D721Med (cell line): Measurements from ENCODE around the gene PTK6.

Experiments
- DNase-seq: peaks from one replicate; pipeline ENCODE4 v3.0.0; 2011; ENCODE audit warnings: low spot score; ENCODE audit not compliant: insufficient read length
- FAIRE-seq: peaks from 2 replicates; lab custom pipeline; 2011; peaks lifted over from hg19 to GRCh38; lab: Jason Lieb, UNC
- TF ChIP-seq, protein P1 (sequence below): IDR thresholded peaks from 2 replicates; pipeline ENCODE4 v1.5.1; 2012; ENCODE audit warnings: mild to moderate bottlenecking, control low read depth; ENCODE audit not compliant: insufficient read depth; ENCODE audit errors: missing control alignments

The PTK6 gene

DNA sequence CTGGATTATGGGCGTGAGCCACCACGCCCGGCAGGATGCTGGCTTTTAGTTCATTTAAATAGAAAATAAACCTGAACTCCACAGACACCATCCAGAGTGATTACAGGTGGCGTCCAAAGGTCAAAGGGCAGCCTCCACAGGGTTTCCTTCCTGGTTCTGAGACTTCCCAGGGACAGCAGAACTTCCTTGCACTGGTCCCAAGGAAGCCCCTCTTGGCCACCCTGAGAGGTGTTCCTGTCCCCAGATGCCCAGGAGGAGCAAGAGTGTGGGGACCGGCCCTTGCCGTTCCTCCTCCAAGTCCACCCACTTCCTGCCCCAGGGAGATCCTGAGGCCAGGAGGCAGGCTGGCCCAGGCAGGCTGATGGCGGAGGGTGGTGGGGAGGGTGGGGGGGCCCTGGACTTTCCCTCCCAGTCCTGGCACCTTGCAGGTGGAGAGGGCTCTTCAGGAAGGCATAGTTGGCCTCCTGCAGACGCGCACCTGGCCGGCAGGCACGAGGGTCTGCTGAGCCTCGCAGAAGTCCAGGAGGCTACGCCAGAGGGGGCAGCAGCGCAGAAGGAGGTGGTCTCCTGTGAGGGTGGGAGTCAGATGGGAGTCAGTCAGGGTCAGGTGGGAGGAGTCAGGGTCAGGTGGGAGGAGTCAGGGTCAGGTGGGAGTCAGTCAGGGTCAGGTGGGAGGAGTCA is 21.8 kb upstream of the PTK6 start:
- FAIRE-seq (no peak), DNase-seq (no peak)
- TF ChIP-seq, protein P1, sequence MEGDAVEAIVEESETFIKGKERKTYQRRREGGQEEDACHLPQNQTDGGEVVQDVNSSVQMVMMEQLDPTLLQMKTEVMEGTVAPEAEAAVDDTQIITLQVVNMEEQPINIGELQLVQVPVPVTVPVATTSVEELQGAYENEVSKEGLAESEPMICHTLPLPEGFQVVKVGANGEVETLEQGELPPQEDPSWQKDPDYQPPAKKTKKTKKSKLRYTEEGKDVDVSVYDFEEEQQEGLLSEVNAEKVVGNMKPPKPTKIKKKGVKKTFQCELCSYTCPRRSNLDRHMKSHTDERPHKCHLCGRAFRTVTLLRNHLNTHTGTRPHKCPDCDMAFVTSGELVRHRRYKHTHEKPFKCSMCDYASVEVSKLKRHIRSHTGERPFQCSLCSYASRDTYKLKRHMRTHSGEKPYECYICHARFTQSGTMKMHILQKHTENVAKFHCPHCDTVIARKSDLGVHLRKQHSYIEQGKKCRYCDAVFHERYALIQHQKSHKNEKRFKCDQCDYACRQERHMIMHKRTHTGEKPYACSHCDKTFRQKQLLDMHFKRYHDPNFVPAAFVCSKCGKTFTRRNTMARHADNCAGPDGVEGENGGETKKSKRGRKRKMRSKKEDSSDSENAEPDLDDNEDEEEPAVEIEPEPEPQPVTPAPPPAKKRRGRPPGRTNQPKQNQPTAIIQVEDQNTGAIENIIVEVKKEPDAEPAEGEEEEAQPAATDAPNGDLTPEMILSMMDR, result no peak

DNA sequence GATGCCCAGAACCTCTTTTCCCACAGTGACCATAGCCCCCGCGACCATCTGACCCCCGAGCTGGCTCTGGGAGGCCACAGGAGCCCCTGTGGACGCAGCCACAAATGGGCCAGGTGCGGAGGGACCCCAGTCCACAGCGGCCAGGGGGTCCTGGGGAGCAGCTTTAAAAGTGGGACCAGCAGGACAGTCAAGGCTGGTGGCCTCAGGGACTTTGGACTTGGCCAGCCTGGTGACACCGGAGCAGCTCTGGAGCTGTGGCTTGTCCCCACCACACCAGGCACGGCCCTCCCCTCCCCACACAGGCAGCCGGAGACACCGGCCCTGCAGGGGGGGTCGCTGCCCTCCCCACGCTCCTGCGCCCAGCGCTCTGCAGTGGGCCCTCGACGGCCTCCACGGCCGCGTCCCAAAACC is 20.3 kb upstream of the PTK6 start:
- TF ChIP-seq, protein P1, result no peak
- FAIRE-seq (no peak), DNase-seq (no peak)

DNA sequence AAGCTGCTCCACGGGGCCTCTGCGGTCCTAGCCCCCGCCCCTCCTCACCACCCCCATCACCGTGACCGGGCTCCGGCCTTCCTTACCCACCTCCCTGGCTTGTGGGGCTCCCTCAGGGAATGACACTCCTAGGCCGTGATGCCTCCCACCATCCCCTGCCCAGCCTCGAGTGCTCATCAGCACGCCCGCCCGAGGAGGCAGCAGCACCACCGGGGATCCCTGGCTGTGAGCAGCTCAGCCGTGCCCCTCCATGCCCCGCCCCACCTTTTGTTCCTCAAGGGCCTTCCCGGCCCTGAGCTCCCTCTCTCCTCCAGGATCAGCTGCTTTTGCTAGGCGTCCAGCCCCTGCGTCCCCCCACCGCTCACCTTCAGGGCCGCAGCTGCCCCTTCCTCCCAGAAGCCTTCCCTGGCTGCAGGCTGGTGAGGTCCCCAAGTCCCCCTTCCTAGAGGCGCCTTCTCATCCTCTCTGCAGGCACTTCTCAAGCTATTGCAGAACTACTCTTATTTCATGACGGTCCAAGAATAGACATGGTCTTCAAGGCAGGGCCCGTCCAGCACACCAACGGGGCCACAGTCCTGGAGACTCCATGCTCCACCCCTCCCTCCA is 19.8 kb upstream of the PTK6 start:
- FAIRE-seq (no peak), DNase-seq (no peak)
- TF ChIP-seq, protein P1, result no peak

DNA sequence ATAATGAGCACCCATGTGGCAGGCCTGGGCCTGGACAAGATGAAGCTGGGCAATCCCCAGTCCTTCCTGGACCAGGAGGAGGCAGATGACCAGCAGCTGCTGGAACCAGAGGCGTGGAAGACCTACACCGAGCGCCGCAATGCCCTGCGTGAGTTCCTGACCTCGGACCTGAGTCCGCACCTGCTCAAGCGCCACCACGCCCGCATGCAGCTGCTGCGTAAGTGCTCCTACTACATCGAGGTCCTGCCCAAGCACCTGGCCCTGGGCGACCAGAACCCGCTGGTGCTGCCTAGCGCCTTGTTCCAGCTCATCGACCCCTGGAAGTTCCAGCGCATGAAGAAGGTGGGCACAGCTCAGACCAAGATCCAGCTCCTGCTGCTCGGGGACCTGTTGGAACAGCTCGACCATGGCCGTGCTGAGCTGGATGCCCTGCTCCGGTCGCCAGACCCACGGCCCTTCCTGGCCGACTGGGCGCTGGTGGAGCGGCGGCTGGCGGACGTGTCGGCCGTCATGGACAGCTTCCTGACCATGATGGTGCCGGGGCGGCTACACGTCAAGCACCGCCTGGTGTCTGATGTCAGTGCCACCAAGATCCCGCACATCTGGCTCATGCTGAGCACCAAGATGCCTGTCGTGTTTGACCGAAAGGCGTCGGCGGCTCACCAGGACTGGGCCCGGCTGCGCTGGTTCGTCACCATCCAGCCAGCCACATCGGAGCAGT is 18.6 kb upstream of the PTK6 start:
- FAIRE-seq (no peak), DNase-seq (no peak)
- TF ChIP-seq, protein P1, result no peak

DNA sequence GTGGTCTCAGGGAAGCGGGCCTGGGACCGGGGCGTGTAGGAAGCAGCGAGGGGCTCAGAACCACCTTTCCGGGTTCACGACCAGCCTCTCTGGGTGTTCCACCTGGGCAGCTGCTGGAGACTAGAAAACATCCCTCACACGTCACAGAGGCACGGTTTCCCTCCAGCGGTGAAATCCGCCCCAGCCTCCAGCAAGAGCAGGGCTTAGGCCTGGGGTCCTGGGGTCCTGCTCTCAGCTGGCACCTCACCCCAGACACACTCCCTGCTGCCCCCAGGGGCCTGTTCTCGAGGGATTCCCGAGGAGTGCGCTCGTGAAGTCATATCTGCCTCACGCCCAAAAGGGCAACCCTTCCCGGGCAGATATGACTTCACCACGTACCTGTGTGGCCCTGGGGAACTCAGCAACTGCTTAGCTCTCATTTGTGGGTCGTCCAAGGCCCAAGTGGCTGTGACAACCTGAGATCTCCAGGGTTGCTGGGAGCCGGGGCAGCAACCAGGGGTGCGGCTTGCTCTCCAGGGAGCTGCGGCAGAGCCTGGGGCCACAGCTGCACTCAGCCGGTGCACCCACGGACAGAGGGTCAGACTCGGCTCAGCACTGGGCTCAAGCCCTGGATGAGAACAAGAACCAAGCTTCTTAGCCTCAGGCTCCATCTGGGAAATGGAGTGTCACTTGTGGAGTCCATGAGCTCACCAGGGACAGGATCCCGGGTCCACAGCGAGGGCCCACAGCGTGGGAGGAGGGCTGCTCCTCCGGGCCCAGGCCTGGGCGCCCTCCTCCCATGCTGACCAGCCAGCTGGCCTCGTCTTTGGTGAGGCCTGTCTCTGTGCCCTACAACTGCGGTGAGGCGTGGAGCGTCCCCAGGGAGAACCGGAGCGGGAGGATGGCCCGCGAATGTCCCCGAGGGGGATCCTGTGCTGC is 17.4 kb upstream of the PTK6 start:
- DNase-seq, result no peak
- FAIRE-seq, result no peak
- TF ChIP-seq, protein P1, result no peak

DNA sequence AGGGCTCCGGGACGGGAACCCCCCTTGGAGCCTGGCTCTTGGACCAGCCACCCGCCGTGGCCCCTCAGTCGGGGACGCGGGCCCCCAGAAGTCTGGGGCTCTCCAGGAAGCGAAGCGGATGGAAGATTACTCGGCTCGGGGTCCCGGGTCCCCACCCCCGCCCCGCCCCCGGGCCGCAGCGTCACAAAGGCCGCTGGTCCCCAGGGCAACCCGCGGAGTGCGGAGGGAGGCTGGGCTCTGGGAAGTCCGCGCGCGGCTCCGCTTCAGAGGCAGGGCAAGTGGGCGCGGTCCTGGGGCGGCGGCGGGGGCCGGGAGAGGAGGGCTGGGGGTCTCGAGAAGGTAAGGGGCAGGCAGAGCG is 16.7 kb upstream of the PTK6 start, which contains the start of gene FNDC11:
Gene FNDC11, plus strand, starts transcription at position 227 of the 358 bp plus-strand sequence. CDS start 1,505 bp downstream, outside the sequence.
- FAIRE-seq, result no peak
- no peak for DNase-seq
- TF ChIP-seq, protein P1, result no peak
